NT2/D1 (cell line): ENCODE data around the gene IGF2R.

Experiments
- SUZ12 ChIP-seq: IDR thresholded peaks from 2 replicates; pipeline ENCODE4 v1.6.1; 2011; ENCODE audit not compliant: insufficient read length, insufficient read depth; ENCODE audit errors: extremely low read depth
- YY1 ChIP-seq: IDR thresholded peaks from 2 replicates; pipeline ENCODE4 v1.6.1; 2011; ENCODE audit not compliant: insufficient read length, insufficient read depth
- ZNF274 ChIP-seq: IDR thresholded peaks from 2 replicates; pipeline ENCODE4 v1.6.1; 2011; ENCODE audit warnings: mild to moderate bottlenecking, low read depth, low read length

DNA sequence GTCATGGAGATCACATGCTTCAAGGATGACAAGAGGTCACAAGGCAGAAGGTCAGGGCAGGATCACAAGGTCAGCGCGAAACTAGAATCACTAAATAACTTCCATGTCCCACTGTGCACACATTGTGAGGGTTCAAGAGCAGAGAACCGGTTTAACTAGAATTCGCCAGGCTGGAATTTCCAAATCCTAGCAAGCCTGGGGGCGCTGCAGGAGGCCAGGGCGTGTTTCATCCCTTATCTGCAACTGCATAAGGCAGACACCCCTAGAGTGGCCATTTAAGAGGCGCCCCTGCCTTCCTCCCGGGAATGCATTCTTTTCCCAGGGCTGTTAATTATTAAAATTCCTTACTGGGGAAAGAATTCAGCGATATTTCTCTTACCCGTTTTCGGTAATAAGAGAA, 112.5 kb downstream of the IGF2R start:
- TF ChIP-seq SUZ12, result no peak
- TF ChIP-seq YY1, result no peak
- no peak for TF ChIP-seq ZNF274
